IPS-11a (cell line): ENCODE data around the gene SPACDR.
"Not testable (repeated sequence)": the region's sequence is repeated elsewhere in the genome, so short reads cannot be mapped to it uniquely, and the experiment has no call there.

Experiments used
- H3K4me3 ChIP-seq: one replicate; pipeline ENCODE4 v1.5.1; 2013; ENCODE audit warnings: low read depth, low read length, control low read depth

The SPACDR gene

GRCh38 chr7:100466653-100467605, 2.9 kb upstream of the SPACDR start:
- H3K4me3 ChIP-seq: no peak overlapping the region

- H3K4me3 ChIP-seq: no peak overlapping the region
These were observed 1.7 kb upstream of the SPACDR start for GRCh38 chr7:100465702-100466311.

GRCh38 chr7:100465299-100465698, 1.2 kb upstream of the SPACDR start:
- H3K4me3 ChIP-seq: no peak overlapping the region

- no peak overlapping the region for H3K4me3 ChIP-seq
These were observed 731 bp upstream of the SPACDR start for GRCh38 chr7:100464791-100465190.

- no peak overlapping the region for H3K4me3 ChIP-seq
These were observed 7.0 kb downstream of the SPACDR start for GRCh38 chr7:100457033-100457432.

GRCh38 chr7:100456562-100456961, 7.5 kb downstream of the SPACDR start:
- no peak overlapping the region for H3K4me3 ChIP-seq

- no peak overlapping the region for H3K4me3 ChIP-seq
These were observed 8.9 kb downstream of the SPACDR start for GRCh38 chr7:100455206-100455605.

- not testable (repeated sequence) for H3K4me3 ChIP-seq
These were observed 10.2 kb downstream of the SPACDR start for GRCh38 chr7:100453854-100454253.

GRCh38 chr7:100452513-100452912, 11.5 kb downstream of the SPACDR start:
- H3K4me3 ChIP-seq: no peak overlapping the region

- H3K4me3 ChIP-seq: no peak overlapping the region
These were observed 14.8 kb downstream of the SPACDR start for GRCh38 chr7:100449190-100449795.

GRCh38 chr7:100447363-100447762, 16.7 kb downstream of the SPACDR start:
- not testable (repeated sequence) for H3K4me3 ChIP-seq

GRCh38 chr7:100446040-100446439, 18.0 kb downstream of the SPACDR start:
- H3K4me3 ChIP-seq: no peak overlapping the region

GRCh38 chr7:100444311-100445278, 19.5 kb downstream of the SPACDR start:
- H3K4me3 ChIP-seq: no peak overlapping the region

GRCh38 chr7:100443096-100443840, 20.8 kb downstream of the SPACDR start:
- no peak overlapping the region for H3K4me3 ChIP-seq

GRCh38 chr7:100441641-100442535, 22.2 kb downstream of the SPACDR start:
- H3K4me3 ChIP-seq: no peak overlapping the region

GRCh38 chr7:100439244-100439643, 24.8 kb downstream of the SPACDR start:
- not testable (repeated sequence) for H3K4me3 ChIP-seq

- not testable (repeated sequence) for H3K4me3 ChIP-seq
These were observed 25.3 kb downstream of the SPACDR start for GRCh38 chr7:100438731-100439130.

- H3K4me3 ChIP-seq: no peak overlapping the region
These were observed 25.9 kb downstream of the SPACDR start for GRCh38 chr7:100438172-100438571.
